Heart left ventricle (tissue), 13 donors: ENCODE data around the gene FXYD1.

Experiments
- POLR2A ChIP-seq, 2 donors: fragments of 450-650 bp; IDR thresholded peaks; one replicate each; pipeline ENCODE4 v1.6.1; 2017; ENCODE audit warnings: antibody characterized with exemption in 2 of 2, mild to moderate bottlenecking in 2 of 2, moderate library complexity in 2 of 2
- TF ChIP-seq, protein P1 (sequence below), 12 donors: fragments of 200-600 bp; sonication (generic) in 4 of 12; IDR thresholded peaks; one replicate each; pipeline versions ENCODE4 v1.5.0 to v1.8.0; 2018 to 2022; ENCODE audit warnings: antibody characterized with exemption in 12 of 12, mild to moderate bottlenecking in 5 of 12
- donor health status: ischemic (EF 13 %, LVEDD 7.1; RV severe dilation, severe dysfunction).
- donor health status: DM: no; HTN: yes; CAD: no.
- donor health status: DM: no; HTN: no; CAD: no.
- donor health status: ischemic (EF 25% LVEDD 6.9; RV normal size, moderate dysfunction).
- donor health status: ischemic (EF 25% LVEDD 5.7; RV mildly dilated, moderate dysfunction).
- donor health status: ischemic (EF 35%, LVEDD 5.7; RV mildly dilated, moderate dysfunction).
- donor health status: nonischemic (EF 11% LVEDD 7.7; RV severe dilation, severe dysfunction).
- donor health status: DM: yes; HTN: yes; CAD: no.
- donor health status: PGD.
- donor health status: ischemic (EF 29% LVEDD 5.4; RV normal size, mild dysfunction).
- donor health status: nonischemic (EF 23%, LVEDD 6.1; RV moderate dilation, normal function).

DNA sequence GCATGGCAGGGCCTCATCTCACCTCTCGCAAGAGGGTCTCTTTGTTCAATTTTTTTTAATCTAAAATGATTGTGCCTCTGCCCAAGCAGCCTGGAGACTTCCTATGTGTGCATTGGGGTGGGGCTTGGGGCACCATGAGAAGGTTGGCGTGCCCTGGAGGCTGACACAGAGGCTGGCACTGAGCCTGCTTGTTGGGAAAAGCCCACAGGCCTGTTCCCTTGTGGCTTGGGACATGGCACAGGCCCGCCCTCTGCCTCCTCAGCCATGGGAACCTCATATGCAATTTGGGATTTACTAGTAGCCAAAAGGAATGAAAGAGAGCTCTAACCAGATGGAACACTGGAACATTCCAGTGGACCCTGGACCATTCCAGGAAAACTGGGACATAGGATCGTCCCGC is 15.1 kb upstream of the FXYD1 start:
- TF ChIP-seq, protein P1, sequence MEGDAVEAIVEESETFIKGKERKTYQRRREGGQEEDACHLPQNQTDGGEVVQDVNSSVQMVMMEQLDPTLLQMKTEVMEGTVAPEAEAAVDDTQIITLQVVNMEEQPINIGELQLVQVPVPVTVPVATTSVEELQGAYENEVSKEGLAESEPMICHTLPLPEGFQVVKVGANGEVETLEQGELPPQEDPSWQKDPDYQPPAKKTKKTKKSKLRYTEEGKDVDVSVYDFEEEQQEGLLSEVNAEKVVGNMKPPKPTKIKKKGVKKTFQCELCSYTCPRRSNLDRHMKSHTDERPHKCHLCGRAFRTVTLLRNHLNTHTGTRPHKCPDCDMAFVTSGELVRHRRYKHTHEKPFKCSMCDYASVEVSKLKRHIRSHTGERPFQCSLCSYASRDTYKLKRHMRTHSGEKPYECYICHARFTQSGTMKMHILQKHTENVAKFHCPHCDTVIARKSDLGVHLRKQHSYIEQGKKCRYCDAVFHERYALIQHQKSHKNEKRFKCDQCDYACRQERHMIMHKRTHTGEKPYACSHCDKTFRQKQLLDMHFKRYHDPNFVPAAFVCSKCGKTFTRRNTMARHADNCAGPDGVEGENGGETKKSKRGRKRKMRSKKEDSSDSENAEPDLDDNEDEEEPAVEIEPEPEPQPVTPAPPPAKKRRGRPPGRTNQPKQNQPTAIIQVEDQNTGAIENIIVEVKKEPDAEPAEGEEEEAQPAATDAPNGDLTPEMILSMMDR (IDR thresholded peaks at IDR 0.05) = no peak
- TF ChIP-seq POLR2A (IDR thresholded peaks at IDR 0.05) = no peak
